Peyer's patch (tissue), 4 donors: ENCODE measurements around the gene IGF1.

Source experiments
- CTCF ChIP-seq, 6 experiments: fragments of 450-650 bp in 4 of 6; fragments of 200-600 bp in 2 of 6; sonication (generic) in 1 of 6; IDR thresholded peaks; one replicate each; pipeline ENCODE4 v1.5.1; 2017 to 2019; ENCODE audit warnings: antibody characterized with exemption in 6 of 6, mild to moderate bottlenecking in 3 of 6, moderate library complexity in 1 of 6
- POLR2A ChIP-seq, 2 donors: fragments of 450-650 bp; IDR thresholded peaks; one replicate each; pipeline ENCODE4 v1.5.1; 2017; ENCODE audit warnings: antibody characterized with exemption in 2 of 2, mild to moderate bottlenecking in 2 of 2, moderate library complexity in 2 of 2

- no peak for TF ChIP-seq CTCF (IDR thresholded peaks at IDR 0.05)
- TF ChIP-seq POLR2A (IDR thresholded peaks at IDR 0.05): no peak
Measured at GRCh38 chr12:102439426-102440405, 40.6 kb downstream of the IGF1 start.
